Cardiac septum (tissue), 1 donor: ENCODE results near the gene SMTN. TPM values are rescaled to one million over a fixed set of nuclear protein-coding genes. Genes with fewer than 3 reads are reported as not detected.
A peak's percentile ranks its signal among the peaks of the same experiment; 100 is the strongest.
"Not testable (repeated sequence)": the region's sequence is repeated elsewhere in the genome, so short reads cannot be mapped to it uniquely, and the experiment has no call there.

ENCODE experiments used
- DNase-seq: peaks from one replicate; pipeline ENCODE4 v3.0.0-alpha.2; 2020; ENCODE audit warnings: low spot score
- intact Hi-C: fragments of 100-400 bp; cut with DNase I; formaldehyde crosslinking; loops from one replicate; pipeline ENCODE4 v1.14.0; 2022
- long read RNA-seq: library from polyadenylated mRNA; unstranded; transcript quantifications from one replicate; pipeline ENCODE4 v2.0.0, GENCODE V29; 2021
- total RNA-seq: library from RNA; stranded (reverse); fragmentation: NEBNext Ultra II Directional; extraction: Animal tissue kit (Norgen Biotek cat#: 25700); gene quantifications from one replicate; pipeline ENCODE4 v1.2.1, GENCODE V29; 2021
- donor health status: DM: no; HTN: no; CAD: no.

Gene SMTN
- total RNA-seq, result 128 TPM
- long read RNA-seq, transcript SMTN-201 (21 exons, 3,295 nt), result minor isoform, 8 of 223 reads
- long read RNA-seq, transcript SMTN-204 (9 exons, 1,735 nt), result major isoform, 106 of 223 reads
- long read RNA-seq, partial matches to known transcripts, result 61 of 223 reads
- long read RNA-seq, other reads (novel, unspliced or antisense), result 44 of 223 reads

GRCh38 chr22:31080848-31081649 lies at the start of gene SMTN:
SMTN (plus strand) TSS chr22:31081318; CDS start chr22:31083259, 1,941 bp downstream.
- intact Hi-C loops, result loop anchor here (2.0 to 10.0 kb wide), 2 partner anchors 112 to 316 kb away; partner anchors contain the start of genes MORC2 and TUG1
- peak; percentile 96 for DNase-seq

GRCh38 chr22:31036671-31037550 lies 44.2 kb upstream of the SMTN start:
- intact Hi-C loops, result no loop called here
- DNase-seq, result peak; percentile 57

GRCh38 chr22:31038686-31039085 lies 42.4 kb upstream of the SMTN start:
- no peak for DNase-seq
- intact Hi-C loops, result no loop called here

- DNase-seq, result peak; percentile 54
- intact Hi-C loops, result no loop called here
These were observed 41.7 kb upstream of the SMTN start for GRCh38 chr22:31039393-31039792.

- intact Hi-C loops, result no loop called here
- DNase-seq, result peak; percentile 60
These were observed 40.3 kb upstream of the SMTN start for GRCh38 chr22:31040542-31041398.

GRCh38 chr22:31044262-31044861 lies 36.8 kb upstream of the SMTN start:
- intact Hi-C loops, result no loop called here
- peak; percentile 78 for DNase-seq

- peak; percentile 74 for DNase-seq
- intact Hi-C loops, result loop anchor here (2.0 kb wide), 1 partner anchor 39 kb away; no protein-coding TSS in a partner anchor
These were observed 35.1 kb upstream of the SMTN start for GRCh38 chr22:31045900-31046538.

GRCh38 chr22:31046539-31047226 lies 34.4 kb upstream of the SMTN start:
- intact Hi-C loops, result loop anchor here (2.0 kb wide), 1 partner anchor 38 kb away; no protein-coding TSS in a partner anchor
- peak; percentile 89 for DNase-seq

GRCh38 chr22:31048570-31048969 lies 32.5 kb upstream of the SMTN start:
- DNase-seq, result peak; percentile 3
- intact Hi-C loops, result no loop called here

- intact Hi-C loops, result no loop called here
- DNase-seq, result peak; percentile 38
These were observed 31.2 kb upstream of the SMTN start for GRCh38 chr22:31049815-31050420.

GRCh38 chr22:31055117-31055634 lies 25.9 kb upstream of the SMTN start:
- intact Hi-C loops, result no loop called here
- DNase-seq, result no peak

- intact Hi-C loops, result no loop called here
- DNase-seq, result peak; percentile 78
These were observed 25.4 kb upstream of the SMTN start for GRCh38 chr22:31055635-31056159.

GRCh38 chr22:31056986-31057599 lies 24.0 kb upstream of the SMTN start:
- intact Hi-C loops, result no loop called here

GRCh38 chr22:31059663-31060062 lies 21.5 kb upstream of the SMTN start:
- DNase-seq, intact Hi-C loops: not testable (repeated sequence)

More at GRCh38 chr22:31056986-31057599, 24.0 kb upstream of the SMTN start:
- no peak for DNase-seq

- intact Hi-C loops, result no loop called here
- no peak for DNase-seq
These were observed 18.4 kb upstream of the SMTN start for GRCh38 chr22:31062566-31063230.

GRCh38 chr22:31064369-31064768 lies 16.7 kb upstream of the SMTN start:
- intact Hi-C loops, result no loop called here
- no peak for DNase-seq
